Stomach (tissue), 4 donors: ENCODE results near the gene COL4A1.

Experiments
- POLR2A ChIP-seq, 4 donors: fragments of 450-650 bp; IDR thresholded peaks; one replicate each; pipeline ENCODE4 v1.6.1; 2016; ENCODE audit warnings: antibody characterized with exemption in 4 of 4, control low read depth in 2 of 4, mild to moderate bottlenecking in 1 of 4, moderate library complexity in 1 of 4
- POLR2AphosphoS5 ChIP-seq, 3 donors: sonication (generic); formaldehyde crosslinking; IDR thresholded peaks; one replicate each; pipeline ENCODE4 v1.6.1; 2016; ENCODE audit warnings: antibody characterized with exemption in 3 of 3
- TF ChIP-seq, protein P1 (sequence below), 7 experiments: fragments of 450-650 bp in 4 of 7; fragments of 200-600 bp in 3 of 7; sonication (generic) in 3 of 7; IDR thresholded peaks; one replicate each; pipeline ENCODE4 v1.5.1; 2016 to 2019; ENCODE audit warnings: antibody characterized with exemption in 7 of 7, control low read depth in 2 of 7, mild to moderate bottlenecking in 1 of 7

DNA sequence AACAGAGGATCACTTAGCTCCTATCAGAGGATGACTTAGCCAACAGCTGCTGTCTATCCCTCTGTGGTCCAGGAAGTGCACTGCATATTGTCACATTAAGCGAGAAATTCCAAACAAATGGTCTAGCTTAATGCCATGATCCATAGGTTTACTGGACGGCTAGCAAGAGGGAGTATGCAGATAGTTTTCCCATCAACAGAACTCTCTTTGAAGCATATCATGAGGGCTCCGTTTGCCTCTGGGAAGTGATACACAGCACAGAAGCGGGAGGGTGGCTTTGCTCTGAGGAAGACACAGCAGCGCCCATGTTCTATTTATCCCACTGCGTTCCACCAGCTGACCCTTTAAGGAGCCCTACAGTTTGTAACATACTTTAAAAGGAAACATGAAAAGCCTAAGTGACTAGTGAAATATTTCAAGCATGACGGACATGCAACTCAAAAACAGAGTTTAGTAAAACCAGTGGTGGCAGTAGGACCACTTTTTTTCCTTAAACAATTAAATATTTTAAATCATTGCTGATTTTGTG, 52.7 kb downstream of the COL4A1 start:
- TF ChIP-seq, protein P1, sequence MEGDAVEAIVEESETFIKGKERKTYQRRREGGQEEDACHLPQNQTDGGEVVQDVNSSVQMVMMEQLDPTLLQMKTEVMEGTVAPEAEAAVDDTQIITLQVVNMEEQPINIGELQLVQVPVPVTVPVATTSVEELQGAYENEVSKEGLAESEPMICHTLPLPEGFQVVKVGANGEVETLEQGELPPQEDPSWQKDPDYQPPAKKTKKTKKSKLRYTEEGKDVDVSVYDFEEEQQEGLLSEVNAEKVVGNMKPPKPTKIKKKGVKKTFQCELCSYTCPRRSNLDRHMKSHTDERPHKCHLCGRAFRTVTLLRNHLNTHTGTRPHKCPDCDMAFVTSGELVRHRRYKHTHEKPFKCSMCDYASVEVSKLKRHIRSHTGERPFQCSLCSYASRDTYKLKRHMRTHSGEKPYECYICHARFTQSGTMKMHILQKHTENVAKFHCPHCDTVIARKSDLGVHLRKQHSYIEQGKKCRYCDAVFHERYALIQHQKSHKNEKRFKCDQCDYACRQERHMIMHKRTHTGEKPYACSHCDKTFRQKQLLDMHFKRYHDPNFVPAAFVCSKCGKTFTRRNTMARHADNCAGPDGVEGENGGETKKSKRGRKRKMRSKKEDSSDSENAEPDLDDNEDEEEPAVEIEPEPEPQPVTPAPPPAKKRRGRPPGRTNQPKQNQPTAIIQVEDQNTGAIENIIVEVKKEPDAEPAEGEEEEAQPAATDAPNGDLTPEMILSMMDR (IDR thresholded peaks at IDR 0.05), result no peak
- TF ChIP-seq POLR2AphosphoS5 (IDR thresholded peaks at IDR 0.05) (peak in 1 of 3 donors; percentile 27), POLR2A (IDR thresholded peaks at IDR 0.05) (no peak)
